Stimulated activated memory B cell treated with anti-CD40 and anti-IgM and Interleukin-4, amounts not matched to agents 10 μg/mL and 1 μg/mL and 100 μg/mL, for 72 hours (primary cell): ENCODE results near the gene OTOP2.

Experiments
- ATAC-seq: fragments of 150-1000 bp; cut with Tn5 transposase; 2 replicates; pipeline ENCODE4 v1.10.0; 2021
- H3K27ac Mint-ChIP-seq: one replicate; pipeline ENCODE4 v1.8.0; 2022; ENCODE audit warnings: mild to moderate bottlenecking, mixed read lengths
- H3K27me3 Mint-ChIP-seq: one replicate; pipeline ENCODE4 v1.8.0; 2022; ENCODE audit warnings: mixed read lengths
- H3K36me3 Mint-ChIP-seq: one replicate; pipeline ENCODE4 v1.8.0; 2022; ENCODE audit warnings: mixed read lengths
- H3K4me1 Mint-ChIP-seq: one replicate; pipeline ENCODE4 v1.8.0; 2022; ENCODE audit warnings: mixed read lengths
- H3K4me3 Mint-ChIP-seq: one replicate; pipeline ENCODE4 v1.8.0; 2022; ENCODE audit warnings: mild to moderate bottlenecking, moderate library complexity, mixed read lengths
- H3K9me3 Mint-ChIP-seq: one replicate; pipeline ENCODE4 v1.8.0; 2022; ENCODE audit warnings: mixed read lengths

OTOP2 gene

DNA sequence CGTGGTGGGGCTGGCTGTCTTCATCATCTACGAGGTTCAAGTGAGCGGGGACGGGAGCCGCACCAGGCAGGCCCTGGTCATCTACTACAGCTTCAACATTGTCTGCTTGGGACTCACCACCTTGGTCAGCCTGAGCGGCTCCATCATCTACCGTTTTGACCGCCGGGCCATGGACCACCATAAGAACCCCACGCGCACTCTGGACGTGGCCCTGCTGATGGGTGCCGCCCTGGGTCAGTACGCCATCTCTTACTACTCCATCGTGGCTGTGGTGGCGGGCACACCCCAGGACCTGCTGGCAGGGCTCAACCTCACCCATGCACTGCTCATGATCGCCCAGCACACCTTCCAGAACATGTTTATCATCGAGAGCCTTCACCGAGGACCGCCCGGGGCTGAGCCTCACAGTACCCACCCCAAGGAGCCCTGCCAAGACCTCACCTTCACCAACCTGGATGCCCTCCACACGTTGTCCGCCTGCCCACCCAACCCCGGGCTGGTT is 6.5 kb downstream of the OTOP2 start:
- no peak for ATAC-seq
- Mint-ChIP-seq H3K9me3 (no peaks in the 10 kb centered on the region), H3K27ac (no peak overlapping the region), H3K4me1 (no peaks in the 10 kb centered on the region), H3K27me3 (peaks cover 97% of the 10 kb centered on the region), H3K4me3 (no peak overlapping the region), H3K36me3 (no peaks in the 10 kb centered on the region)

DNA sequence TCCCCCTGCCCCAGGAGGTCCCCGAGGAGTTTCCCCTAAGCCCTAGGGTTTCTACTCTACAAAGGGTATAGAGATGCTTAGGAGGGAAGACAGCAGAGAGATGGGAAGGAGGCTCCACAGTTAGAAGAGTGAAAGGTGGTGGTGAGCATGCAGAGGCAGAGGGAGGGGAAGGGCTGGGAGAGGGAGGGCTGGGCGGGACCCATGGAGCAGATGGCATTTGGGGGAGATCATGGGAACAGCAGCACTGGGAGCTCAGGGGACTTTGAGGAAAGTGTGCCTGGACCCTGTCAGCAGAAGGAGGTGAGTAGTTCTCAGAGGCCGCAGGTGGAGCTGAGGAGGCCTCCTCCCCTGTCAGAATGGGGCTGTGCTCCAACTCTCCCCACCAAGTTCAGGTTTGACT is 11.0 kb downstream of the OTOP2 start:
- Mint-ChIP-seq H3K36me3 (no peaks in the 10 kb centered on the region), H3K9me3 (no peaks in the 10 kb centered on the region), H3K27me3 (peaks cover 87% of the 10 kb centered on the region), H3K27ac (no peak overlapping the region), H3K4me3 (no peak overlapping the region), H3K4me1 (no peaks in the 10 kb centered on the region)
- ATAC-seq: no peak

DNA sequence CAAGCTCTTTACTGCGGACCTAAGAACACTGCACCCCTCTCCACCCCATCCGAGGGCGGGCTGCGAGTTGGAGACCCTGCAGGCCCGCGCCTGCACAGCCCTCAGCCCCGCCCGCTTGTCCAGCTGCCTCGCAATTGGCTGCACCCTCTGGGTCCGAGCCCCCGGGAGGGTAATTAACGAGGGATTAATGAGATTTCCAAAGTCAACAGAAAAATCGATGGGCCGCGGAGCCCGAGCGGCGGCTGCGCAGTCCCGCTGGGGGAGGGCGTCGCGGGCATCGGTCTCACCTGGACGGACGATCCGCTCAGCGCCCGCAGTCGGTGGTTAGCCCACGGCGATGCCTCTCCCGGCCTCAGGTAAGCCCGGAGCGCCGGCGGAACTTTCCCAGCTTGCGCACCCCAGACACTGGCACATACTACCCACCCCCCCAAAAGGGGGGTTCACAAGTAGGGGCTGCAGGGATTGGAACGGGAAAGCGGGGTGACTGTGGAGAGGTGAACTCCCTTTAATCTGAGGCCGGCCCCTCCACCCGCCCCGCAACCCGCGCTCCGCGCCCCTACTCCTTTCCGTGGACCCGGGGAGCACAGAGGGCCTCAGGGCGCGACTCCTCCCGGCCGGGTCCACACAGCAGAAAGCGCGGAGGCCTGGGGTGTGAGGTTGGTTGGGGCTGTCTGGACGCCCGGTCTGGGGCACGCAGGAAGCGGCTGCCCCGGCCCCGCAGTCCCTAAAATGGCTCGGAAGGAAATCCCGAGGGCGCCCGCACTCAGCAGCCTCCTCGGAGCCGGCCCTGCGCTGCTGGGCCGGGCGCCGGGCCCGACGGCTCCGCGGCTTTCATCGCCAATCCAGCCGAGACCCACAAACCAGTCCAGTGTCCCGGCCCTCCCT is 11.8 kb downstream of the OTOP2 start, which contains the start of gene OTOP3:
OTOP3 (plus strand) TSS at position 314 of the 885 bp plus-strand sequence; CDS start at position 338, 24 bp downstream.
- Mint-ChIP-seq H3K27me3 (peaks cover 85% of the 10 kb centered on the region), H3K9me3 (no peaks in the 10 kb centered on the region), H3K4me3 (no peak within 1 kb of the TSS), H3K4me1 (no peaks in the 10 kb centered on the region), H3K27ac (no peak within 1 kb of the TSS), H3K36me3 (no peaks in the 10 kb centered on the region)
- no peak for ATAC-seq

DNA sequence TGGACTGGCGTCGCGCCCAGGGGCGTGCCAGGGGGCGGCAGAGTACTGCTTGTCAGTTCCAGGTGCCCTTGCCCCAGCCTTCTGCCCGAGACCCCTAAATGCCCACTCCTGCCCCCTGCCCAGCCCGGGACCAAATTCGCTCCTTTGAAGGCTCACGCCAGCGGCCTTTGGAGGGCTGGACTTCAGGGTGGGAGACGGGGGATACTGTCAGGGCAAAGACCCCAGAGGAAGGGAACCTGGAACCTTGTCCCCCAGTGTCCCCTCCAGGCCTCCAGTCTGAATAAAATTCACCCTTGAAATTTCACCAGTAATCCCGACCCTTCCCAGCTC is 12.4 kb downstream of the OTOP2 start:
- no peaks in the 10 kb centered on the region for H3K9me3 Mint-ChIP-seq
- no peaks in the 10 kb centered on the region for H3K36me3 Mint-ChIP-seq
- H3K4me3 Mint-ChIP-seq: no peak overlapping the region
- H3K27ac Mint-ChIP-seq: no peak overlapping the region
- H3K4me1 Mint-ChIP-seq: no peaks in the 10 kb centered on the region
- H3K27me3 Mint-ChIP-seq: peaks cover 85% of the 10 kb centered on the region
- ATAC-seq: no peak

DNA sequence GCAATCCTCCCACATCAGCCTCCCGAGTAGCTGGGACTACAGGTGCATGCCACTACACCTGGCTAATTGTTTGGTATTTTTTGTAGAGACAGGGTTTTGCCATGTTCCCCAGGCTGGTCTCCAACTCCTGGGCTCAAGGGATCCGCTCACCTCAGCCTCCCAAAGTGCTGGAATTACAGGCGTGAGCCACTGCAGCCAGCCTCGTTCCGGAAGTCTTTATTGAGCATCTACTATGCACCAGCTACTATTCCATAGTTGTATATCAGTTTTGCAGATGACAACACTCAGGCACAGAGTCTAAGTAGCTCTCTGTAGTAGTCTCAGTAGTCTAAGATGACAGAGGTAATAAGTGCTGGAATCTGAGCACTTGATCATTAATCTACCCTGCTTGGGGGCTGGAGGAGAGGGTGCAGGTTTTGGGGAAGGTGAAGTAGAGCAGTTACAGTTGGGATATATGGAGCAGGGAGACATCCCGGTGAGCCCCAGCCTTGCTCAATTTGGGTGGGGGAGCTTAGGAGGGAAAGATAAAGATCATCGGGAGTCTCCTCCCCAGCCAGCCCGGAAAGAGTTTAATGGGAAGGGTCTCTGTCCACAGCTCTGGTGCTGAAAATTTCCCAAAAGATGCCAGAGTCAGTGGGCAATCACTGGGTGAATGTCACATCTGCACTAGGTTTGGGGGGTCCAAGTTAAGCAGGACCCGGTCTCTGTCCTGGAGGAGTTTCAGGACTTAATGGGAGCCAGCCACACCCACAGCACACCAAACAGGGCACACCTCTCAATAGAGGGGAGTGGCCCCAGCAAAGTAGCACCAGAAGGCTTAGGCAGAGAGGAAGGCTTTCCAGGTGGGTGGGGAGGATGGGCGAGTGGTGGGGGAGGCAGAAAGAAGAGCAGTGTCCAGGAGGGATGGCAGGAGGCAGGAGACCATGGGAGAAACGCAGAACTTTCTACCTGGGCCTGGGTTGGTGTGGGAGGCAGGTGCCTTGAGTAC is 13.3 kb downstream of the OTOP2 start:
- H3K27ac Mint-ChIP-seq: no peak overlapping the region
- no peak for ATAC-seq
- no peaks in the 10 kb centered on the region for H3K4me1 Mint-ChIP-seq
- H3K36me3 Mint-ChIP-seq: no peaks in the 10 kb centered on the region
- H3K4me3 Mint-ChIP-seq: no peak overlapping the region
- peaks cover 86% of the 10 kb centered on the region for H3K27me3 Mint-ChIP-seq
- no peaks in the 10 kb centered on the region for H3K9me3 Mint-ChIP-seq

DNA sequence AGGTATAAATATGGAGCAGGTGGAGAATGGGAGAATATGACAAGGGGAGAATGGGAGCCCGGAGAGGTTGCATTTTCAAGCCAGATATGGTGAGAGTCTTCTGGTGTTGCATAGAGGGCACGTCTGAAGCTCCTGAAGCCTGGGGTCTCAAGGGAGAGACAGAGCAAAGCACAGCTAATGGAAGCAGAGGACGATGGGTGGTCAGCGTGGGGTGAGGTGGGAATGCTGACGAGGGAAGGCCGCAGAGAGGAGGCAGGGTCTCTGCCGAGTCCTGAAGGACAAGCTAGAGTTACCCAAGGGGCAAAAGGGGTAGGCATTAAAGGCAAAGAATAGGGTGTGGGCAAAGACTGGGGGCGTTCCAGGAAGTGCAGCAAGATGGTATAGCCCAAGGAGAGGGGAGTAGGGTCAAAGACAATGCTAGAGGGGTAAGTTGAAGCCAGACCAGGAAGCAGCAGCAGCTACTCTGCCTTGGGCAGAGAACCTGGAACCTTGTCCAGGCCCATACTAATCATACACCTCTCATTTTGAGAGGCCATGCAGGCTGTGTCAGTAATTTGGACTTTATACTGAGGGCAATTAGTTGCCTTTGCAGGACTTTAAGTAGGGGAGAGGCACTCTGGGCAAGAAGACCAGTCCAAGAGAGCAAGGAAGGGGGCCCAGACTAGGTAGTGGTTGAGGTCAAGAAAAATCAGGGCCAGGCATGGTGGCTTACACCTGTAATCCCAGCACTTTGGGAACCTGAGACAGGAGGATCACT is 14.3 kb downstream of the OTOP2 start:
- ATAC-seq: no peak
- no peaks in the 10 kb centered on the region for H3K36me3 Mint-ChIP-seq
- no peaks in the 10 kb centered on the region for H3K4me1 Mint-ChIP-seq
- H3K27ac Mint-ChIP-seq: no peak overlapping the region
- H3K9me3 Mint-ChIP-seq: no peaks in the 10 kb centered on the region
- peaks cover 86% of the 10 kb centered on the region for H3K27me3 Mint-ChIP-seq
- H3K4me3 Mint-ChIP-seq: no peak overlapping the region

DNA sequence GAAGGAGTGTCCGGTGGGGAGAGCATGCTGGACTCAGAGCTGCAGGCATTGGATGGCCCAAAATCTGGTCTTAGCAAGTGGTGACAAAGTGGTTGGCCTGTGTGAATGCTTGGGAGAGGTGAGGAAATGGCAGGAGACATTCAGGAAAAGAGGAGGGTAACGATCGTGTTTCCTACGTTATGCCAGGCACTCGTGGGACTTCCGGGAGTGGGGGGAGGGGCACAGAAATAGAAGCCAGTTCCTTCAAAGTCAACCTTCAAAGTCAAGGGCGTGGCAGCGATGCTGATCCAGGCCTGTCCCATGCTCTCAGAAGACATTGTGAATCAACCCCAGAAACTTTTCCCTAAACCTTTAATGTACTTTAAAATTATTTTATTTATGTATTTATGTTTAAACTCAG is 15.5 kb downstream of the OTOP2 start:
- ATAC-seq: no peak
- H3K4me1 Mint-ChIP-seq: no peaks in the 10 kb centered on the region
- H3K4me3 Mint-ChIP-seq: no peak overlapping the region
- peaks cover 84% of the 10 kb centered on the region for H3K27me3 Mint-ChIP-seq
- H3K9me3 Mint-ChIP-seq: no peaks in the 10 kb centered on the region
- no peak overlapping the region for H3K27ac Mint-ChIP-seq
- no peaks in the 10 kb centered on the region for H3K36me3 Mint-ChIP-seq

DNA sequence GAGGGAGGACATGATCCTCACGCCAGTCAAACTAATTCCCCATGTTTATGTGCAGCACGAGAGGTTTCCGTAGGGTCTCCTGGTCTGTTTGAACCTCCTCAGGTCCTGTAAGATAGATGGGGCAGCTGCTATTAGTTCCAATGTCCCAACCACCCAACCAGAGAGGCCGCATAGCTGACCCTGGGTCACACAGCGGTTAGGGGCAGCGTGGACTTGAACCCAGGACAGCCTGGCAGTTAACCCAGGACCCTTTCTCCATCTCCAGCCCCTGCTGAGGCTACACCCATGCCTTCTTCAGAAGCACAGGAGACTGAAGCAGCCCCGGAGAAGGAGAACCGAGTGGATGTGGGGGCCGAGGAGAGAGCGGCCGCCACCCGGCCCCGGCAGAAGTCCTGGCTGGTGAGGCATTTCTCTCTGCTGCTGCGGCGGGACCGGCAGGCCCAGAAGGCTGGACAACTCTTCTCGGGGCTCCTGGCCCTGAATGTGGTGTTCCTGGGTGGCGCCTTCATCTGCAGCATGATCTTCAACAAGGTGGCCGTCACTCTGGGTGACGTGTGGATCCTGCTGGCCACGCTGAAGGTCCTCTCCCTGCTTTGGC is 17.2 kb downstream of the OTOP2 start:
- peaks cover 9% of the 10 kb centered on the region for H3K4me1 Mint-ChIP-seq
- H3K27ac Mint-ChIP-seq: no peak overlapping the region
- H3K9me3 Mint-ChIP-seq: no peaks in the 10 kb centered on the region
- no peak overlapping the region for H3K4me3 Mint-ChIP-seq
- no peak for ATAC-seq
- no peaks in the 10 kb centered on the region for H3K36me3 Mint-ChIP-seq
- peaks cover 73% of the 10 kb centered on the region for H3K27me3 Mint-ChIP-seq

DNA sequence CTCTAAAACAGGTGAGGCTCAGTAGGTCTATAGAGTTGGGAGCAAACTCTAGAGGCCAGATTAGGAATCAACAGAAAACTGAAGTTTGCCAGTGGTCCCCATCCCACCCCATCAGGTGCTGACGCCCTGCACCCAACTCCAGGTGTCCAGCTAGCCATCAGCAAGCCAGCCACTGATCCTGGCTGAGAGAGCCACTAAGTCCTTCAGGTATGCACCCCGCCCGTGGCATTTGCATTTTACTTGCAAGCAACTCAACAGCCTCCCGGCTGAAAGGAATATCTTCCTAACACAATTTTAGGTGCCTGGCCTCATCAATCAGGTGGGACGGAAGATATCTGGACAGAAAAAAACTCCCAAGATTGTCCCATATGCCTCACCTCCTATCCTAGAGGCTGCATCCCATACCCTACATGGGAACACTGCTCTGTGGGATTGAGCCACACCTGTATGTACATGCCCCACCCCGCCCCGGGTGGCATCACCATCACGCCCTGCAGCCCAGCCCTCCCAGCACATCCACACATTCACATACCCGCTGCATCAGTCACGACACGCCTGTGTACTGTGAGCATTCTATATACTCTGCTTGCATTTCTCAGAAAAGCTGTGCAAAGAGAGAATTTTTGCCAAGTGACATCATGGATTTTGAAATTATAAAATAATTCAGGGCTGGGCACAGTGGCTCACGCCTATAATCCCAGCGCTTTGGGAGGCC is 19.9 kb downstream of the OTOP2 start:
- no peaks in the 10 kb centered on the region for H3K36me3 Mint-ChIP-seq
- no peak overlapping the region for H3K4me3 Mint-ChIP-seq

DNA sequence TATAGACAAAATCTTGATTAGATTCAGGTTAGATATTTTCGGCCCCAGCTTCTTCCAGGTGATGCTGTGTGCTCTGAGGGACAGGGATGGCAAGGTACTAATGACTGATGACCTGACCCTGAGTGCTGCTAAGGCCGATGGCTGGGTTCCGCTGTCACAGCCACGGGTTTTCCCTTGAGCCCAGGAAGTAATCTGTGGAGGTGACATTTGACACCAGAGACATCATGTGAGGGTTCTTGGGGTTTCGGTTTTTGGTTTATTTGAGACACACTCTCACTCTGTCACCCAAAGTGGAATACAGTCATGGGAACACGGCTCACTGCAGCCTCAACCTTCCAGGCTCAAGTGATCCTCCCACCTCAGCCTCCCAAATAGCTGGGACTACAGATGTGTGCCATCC is 21.5 kb downstream of the OTOP2 start:
- ATAC-seq: peak; percentile 74
- no peaks in the 10 kb centered on the region for H3K9me3 Mint-ChIP-seq
- H3K27me3 Mint-ChIP-seq: peaks cover 53% of the 10 kb centered on the region
- H3K4me1 Mint-ChIP-seq: peaks cover 9% of the 10 kb centered on the region
- H3K4me3 Mint-ChIP-seq: peak overlapping the region; percentile 45
- no peaks in the 10 kb centered on the region for H3K36me3 Mint-ChIP-seq
- H3K27ac Mint-ChIP-seq: peak overlapping the region; percentile 60

More for the DNA sequence above, 19.9 kb downstream of the OTOP2 start:
- Mint-ChIP-seq H3K9me3 (no peaks in the 10 kb centered on the region), H3K27me3 (peaks cover 62% of the 10 kb centered on the region), H3K27ac (no peak overlapping the region), H3K4me1 (peaks cover 9% of the 10 kb centered on the region)
- ATAC-seq: no peak

DNA sequence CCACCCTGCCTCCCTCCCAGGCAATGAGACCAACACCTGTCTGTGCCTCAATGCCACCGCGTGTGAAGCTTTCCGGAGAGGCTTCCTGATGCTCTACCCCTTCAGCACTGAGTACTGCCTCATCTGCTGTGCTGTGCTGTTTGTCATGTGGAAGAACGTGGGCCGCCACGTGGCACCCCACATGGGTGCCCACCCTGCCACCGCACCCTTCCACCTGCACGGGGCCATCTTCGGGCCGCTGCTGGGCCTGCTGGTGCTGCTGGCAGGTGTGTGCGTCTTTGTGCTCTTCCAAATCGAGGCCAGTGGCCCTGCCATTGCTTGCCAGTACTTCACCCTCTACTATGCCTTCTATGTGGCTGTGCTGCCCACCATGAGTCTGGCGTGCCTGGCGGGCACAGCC is 22.6 kb downstream of the OTOP2 start:
- no peak overlapping the region for H3K4me3 Mint-ChIP-seq
- no peaks in the 10 kb centered on the region for H3K36me3 Mint-ChIP-seq
- no peak for ATAC-seq
- peaks cover 9% of the 10 kb centered on the region for H3K4me1 Mint-ChIP-seq
- H3K27ac Mint-ChIP-seq: no peak overlapping the region
- peaks cover 42% of the 10 kb centered on the region for H3K27me3 Mint-ChIP-seq
- H3K9me3 Mint-ChIP-seq: no peaks in the 10 kb centered on the region

DNA sequence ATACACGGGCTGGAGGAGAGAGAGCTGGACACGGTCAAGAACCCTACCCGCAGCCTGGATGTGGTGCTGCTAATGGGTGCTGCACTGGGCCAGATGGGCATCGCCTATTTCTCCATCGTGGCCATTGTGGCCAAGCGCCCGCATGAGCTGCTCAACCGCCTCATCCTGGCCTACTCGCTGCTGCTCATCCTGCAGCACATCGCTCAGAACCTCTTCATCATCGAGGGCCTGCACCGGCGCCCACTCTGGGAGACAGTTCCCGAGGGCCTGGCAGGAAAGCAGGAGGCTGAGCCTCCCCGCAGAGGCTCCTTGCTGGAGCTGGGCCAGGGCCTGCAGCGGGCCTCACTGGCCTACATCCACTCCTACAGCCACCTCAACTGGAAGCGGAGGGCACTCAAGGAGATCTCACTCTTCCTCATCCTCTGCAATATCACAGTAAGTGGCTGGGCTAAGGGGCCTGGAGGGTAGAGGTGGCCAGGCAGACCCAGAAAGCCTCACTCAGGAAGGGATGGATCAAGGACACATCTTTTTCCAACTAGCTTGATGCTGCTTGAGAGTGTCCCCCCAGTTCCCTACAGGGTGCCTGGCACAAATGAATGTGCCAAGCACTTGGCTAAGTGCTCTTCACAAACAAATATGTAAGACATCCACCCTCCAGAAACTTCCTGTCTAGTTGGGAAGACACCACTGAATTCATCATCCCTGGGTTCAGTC is 23.1 kb downstream of the OTOP2 start:
- Mint-ChIP-seq H3K27me3 (peaks cover 37% of the 10 kb centered on the region), H3K36me3 (no peaks in the 10 kb centered on the region), H3K4me3 (no peak overlapping the region), H3K4me1 (peaks cover 9% of the 10 kb centered on the region), H3K9me3 (no peaks in the 10 kb centered on the region), H3K27ac (no peak overlapping the region)
- no peak for ATAC-seq

DNA sequence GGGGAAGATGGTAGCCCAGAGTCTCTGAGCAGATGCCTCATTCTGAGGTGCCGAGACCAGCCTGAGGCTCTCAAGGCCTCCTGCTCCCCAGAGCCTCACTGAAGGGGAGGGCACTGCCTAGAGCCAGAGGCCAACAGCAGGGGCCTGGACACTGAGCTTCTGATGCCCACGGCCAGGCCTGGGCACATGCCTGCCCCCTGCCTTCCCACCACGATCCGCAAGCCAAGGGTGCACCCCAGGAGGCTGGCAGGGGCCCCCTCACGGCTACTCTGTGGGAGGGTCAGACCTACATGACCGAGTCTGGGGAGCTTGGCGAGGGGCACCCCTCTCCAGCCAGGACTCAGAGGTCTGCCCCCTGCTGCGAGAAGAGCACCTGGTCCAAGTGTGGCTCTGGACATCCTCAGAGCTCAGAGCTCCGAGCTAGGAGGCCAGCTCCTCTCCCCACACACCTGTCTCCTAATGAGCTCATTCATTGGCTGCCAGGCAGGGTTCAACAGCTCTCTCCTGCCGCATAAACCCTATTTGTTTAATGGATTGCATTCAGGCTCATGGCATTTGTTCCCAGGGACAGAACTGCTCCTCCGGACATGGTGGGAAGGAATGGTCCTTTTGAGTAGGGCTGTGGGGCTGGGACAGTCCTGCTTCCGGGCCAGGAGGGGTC is 25.5 kb downstream of the OTOP2 start:
- H3K9me3 Mint-ChIP-seq: no peaks in the 10 kb centered on the region
- H3K4me3 Mint-ChIP-seq: no peak overlapping the region
- H3K27me3 Mint-ChIP-seq: peaks cover 27% of the 10 kb centered on the region

More for the DNA sequence above, 25.5 kb downstream of the OTOP2 start:
- Mint-ChIP-seq H3K27ac (no peak overlapping the region), H3K4me1 (peaks cover 9% of the 10 kb centered on the region), H3K36me3 (no peaks in the 10 kb centered on the region)
- no peak for ATAC-seq
